Fibroblast of villous mesenchyme (primary cell): Measurements from ENCODE around the gene CDK2. TPM values are rescaled to one million over a fixed set of nuclear protein-coding genes. Genes with fewer than 3 reads are reported as not detected.

ENCODE experiments used
- DNase-seq: peaks from one replicate; pipeline ENCODE4 v3.0.0-alpha.2; 2010; ENCODE audit warnings: low read depth
- H3K4me3 ChIP-seq: 2 replicates; pipeline ENCODE4 v1.5.1; 2011; ENCODE audit warnings: low read depth, mild to moderate bottlenecking, low read length
- total RNA-seq: library from RNA; depleted of rRNA; stranded (reverse); fragments of >200 nt; gene quantifications from 2 replicates; pipeline ENCODE4 v1.2.3, GENCODE V29; 2012
- TF ChIP-seq, protein P1 (sequence below): IDR thresholded peaks from 2 replicates; pipeline ENCODE4 v1.5.1; 2012; ENCODE audit warnings: low read depth, mild to moderate bottlenecking, low read length; ENCODE audit not compliant: insufficient read depth

The CDK2 gene
- total RNA-seq, 1 donor, result 51.4 TPM

DNA sequence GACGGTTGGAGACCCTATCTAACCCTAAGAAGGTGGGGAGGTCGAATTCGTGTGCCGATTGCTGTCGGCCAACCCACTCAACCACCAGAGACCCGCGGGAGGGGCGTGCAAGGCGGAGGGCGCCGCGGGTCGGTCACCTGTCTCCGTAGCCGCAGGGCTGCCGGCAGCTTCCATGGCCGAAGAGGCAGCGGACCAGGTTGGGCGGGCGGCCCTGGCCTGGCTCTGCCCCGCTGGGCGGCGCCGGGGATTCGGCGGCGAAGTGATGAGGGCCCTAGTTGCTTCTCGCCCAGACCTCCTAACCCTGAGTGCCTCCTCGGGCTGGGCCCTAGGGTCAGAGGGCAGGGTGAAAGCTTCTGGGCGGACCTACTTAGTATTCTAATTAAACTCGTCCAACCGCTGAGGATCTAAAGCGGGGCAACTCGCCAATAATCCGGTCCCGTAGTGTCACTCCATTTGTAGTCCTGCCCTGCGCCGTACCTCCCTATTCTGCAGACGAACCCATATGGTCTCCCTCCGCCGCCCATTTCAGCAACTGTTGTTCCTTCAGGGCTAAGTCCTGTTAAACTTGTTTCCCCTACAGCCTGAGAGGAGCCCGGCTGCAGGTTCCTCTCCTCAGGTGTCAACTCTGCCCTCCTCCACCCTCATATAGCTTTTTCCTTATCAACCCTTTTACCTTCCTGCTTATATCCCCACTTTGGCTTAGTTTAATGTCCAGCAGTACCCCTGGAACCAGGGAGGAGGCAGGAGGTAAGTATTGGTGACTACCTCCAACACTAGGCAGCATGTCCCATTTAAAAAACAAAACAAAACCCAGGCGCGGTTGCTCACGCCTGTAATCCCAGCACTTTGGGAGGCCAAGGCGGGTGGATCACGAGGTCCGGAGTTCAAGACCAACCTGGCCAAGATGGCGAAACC, 38.8 kb upstream of the CDK2 start, which contains the start of gene PYM1:
PYM1 (minus strand) TSS at position 307 of the 915 bp plus-strand sequence; CDS start at position 174, 133 bp downstream.
- TF ChIP-seq, protein P1, sequence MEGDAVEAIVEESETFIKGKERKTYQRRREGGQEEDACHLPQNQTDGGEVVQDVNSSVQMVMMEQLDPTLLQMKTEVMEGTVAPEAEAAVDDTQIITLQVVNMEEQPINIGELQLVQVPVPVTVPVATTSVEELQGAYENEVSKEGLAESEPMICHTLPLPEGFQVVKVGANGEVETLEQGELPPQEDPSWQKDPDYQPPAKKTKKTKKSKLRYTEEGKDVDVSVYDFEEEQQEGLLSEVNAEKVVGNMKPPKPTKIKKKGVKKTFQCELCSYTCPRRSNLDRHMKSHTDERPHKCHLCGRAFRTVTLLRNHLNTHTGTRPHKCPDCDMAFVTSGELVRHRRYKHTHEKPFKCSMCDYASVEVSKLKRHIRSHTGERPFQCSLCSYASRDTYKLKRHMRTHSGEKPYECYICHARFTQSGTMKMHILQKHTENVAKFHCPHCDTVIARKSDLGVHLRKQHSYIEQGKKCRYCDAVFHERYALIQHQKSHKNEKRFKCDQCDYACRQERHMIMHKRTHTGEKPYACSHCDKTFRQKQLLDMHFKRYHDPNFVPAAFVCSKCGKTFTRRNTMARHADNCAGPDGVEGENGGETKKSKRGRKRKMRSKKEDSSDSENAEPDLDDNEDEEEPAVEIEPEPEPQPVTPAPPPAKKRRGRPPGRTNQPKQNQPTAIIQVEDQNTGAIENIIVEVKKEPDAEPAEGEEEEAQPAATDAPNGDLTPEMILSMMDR, result no peak
- peak; percentile 75 for DNase-seq
- peak within 1 kb of the TSS; percentile 99 for H3K4me3 ChIP-seq

DNA sequence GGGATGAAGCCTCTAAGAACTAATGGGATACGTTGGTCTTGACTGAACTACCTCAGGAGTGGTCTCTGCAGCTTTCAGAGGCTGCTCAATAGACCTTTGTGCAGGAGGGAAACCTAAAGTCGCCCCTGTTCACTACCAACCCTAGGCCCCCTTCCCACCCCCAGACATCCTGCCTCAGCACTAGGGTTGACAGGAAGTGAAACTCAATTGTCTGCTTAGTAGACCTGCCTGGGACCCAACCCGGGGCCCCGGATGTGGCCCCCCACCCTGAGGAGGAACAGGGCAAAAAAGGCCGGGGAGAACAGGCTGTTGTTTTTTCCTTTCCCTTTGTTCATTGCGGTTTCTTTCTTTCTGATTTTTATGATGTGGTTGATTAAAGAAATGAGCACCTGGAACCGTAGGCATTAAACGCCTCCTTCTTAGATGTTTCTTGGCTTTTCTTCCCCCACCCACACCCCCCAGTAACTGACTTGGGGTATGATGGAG, 37.3 kb upstream of the CDK2 start:
- no peak overlapping the region for H3K4me3 ChIP-seq
- no peak for DNase-seq
- TF ChIP-seq, protein P1, result no peak

DNA sequence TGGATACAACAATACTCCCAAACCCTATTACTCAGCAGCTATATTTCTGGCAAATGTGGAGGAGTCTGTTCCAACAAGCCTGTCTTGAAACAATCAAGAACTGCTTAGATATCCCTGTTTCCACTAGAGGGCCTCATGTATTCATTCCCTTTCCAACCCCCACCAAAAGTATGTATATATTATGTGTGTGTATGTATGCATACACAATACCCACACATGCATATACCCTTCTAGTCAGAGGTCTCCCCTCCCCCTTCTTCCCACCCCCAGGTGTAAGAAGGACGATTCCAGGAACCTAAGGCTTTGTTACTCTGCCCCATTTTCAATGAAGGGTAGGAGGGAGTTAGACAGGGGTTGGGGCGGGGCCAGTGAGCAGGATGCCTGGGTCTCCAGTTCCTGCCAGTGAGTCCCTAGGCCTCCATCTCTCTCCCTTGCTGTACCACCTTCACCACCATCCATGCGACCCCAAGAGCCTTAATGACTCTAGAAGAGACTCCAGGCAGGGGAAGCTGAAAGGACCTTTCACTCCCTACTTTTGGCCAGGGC, 35.8 kb upstream of the CDK2 start, which contains the start of gene DGKA:
DGKA (plus strand) TSS at position 392 of the 546 bp plus-strand sequence. CDS start 5,342 bp downstream, outside the sequence.
- TF ChIP-seq, protein P1, result peak; percentile 62
- peak within 1 kb of the TSS; percentile 83 for H3K4me3 ChIP-seq
- DNase-seq, result peak; percentile 73

DNA sequence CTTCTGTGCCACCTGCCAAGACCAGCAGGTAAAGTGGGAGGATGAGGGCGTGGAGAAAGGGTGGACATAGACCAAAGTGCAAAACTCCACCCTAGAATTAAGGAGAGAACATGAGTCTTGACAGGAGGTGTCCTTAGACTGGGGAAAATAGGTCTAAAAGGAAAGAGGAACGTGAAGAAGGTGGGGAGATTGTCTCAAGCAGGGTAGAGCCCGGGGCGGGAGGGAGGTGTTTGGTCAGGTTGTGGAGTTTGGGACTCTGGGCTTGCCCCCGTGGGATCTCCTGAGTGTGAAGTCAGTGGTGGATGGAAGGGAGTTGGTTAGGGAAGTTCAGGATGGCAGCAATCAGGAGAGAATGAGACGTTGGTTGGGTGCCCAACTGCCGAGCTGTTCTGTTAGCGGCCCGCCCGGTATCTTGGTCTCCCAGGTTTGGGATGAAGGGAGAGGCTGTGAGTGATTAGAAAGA, 35.3 kb upstream of the CDK2 start:
- H3K4me3 ChIP-seq, result peak overlapping the region; percentile 83
- no peak for DNase-seq
- TF ChIP-seq, protein P1, result no peak

DNA sequence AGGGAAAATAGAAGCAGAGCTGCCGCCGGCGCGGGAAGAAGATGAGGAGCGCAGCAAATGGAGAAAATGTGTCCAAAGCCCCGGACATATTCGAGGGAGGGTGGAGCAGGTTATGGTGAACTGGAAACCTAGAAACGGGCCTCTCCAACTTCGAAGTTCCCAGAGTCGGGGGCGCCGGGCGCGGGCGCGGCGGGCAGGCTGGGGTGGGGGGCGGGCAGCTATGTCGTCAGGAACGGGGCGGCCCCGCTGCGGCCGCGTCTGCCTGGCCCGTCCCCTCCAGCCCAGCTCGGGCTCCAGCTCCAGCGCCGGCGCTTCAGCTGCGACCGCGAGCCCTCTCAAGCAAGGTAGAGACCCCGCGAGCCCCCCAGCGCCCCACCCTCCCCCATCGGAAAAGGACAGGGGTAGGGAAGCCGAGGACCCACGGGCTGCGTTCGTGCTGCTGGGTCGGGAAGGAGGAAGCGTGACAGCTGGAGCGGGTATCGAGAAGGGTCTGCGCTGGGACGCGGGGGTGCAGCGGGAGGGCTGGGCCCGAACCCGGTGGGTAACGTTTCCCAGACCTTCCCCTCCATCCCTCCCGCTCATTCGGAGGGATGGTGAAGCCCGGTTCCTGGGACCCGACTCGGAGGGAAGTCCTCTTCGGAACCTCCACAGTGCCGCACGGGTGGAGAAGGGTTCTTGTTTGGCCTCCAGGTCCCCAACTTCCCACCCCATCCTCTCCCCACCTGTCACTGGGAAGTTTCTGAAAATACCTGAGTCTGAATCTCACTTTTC, 34.7 kb upstream of the CDK2 start:
- H3K4me3 ChIP-seq, result peak overlapping the region; percentile 83
- DNase-seq, result peak; percentile 39
- TF ChIP-seq, protein P1, result no peak

DNA sequence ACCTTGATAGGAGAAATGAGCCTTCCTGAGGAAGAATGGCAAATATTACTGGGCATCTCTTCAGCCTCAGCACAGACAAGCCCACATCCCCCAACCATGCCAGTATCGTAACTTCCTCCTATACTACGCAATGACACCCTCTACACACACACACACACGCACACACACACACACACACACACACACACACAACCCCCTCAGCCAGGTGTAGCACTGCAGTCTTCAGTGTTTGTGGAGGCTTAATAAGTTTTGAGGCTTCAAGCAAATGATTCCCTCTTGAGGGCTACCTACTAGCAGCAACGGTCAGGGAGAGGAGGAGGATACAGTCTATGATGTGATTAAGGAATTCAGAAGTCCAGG, 34.1 kb upstream of the CDK2 start:
- peak overlapping the region; percentile 83 for H3K4me3 ChIP-seq
- DNase-seq, result no peak
- TF ChIP-seq, protein P1, result no peak
